Skeletal muscle satellite cell (primary cell): Measurements from ENCODE around the gene PRSS33. TPM values are rescaled to one million over a fixed set of nuclear protein-coding genes. Genes with fewer than 3 reads are reported as not detected.

Experiments
- H3K27me3 ChIP-seq: 2 replicates; pipeline ENCODE4 v1.7.0; 2013; ENCODE audit warnings: low read length; ENCODE audit not compliant: control insufficient read depth, insufficient read depth
- H3K36me3 ChIP-seq: 2 replicates; pipeline ENCODE4 v1.7.0; 2013; ENCODE audit warnings: mild to moderate bottlenecking, control low read depth, low read length; ENCODE audit not compliant: insufficient read depth
- H3K4me1 ChIP-seq: 2 replicates; pipeline ENCODE4 v1.7.0; 2013; ENCODE audit warnings: low read length; ENCODE audit not compliant: control insufficient read depth, insufficient read depth
- H3K4me2 ChIP-seq: 2 replicates; pipeline ENCODE4 v1.7.0; 2013; ENCODE audit warnings: mild to moderate bottlenecking, low read length
- H3K4me3 ChIP-seq: 2 replicates; pipeline ENCODE4 v1.7.0; 2013; ENCODE audit warnings: low read length
- H3K9ac ChIP-seq: 2 replicates; pipeline ENCODE4 v1.7.0; 2013; ENCODE audit warnings: mild to moderate bottlenecking, low read depth, low read length, moderate library complexity
- H3K9me3 ChIP-seq: replicated peaks from 2 replicates; pipeline ENCODE4 v1.7.0; 2013; ENCODE audit warnings: mild to moderate bottlenecking, control low read depth, low read length
- total RNA-seq: library from RNA; depleted of rRNA; stranded (reverse); fragments of >200 nt; gene quantifications from 2 replicates; pipeline ENCODE4 v1.2.3, GENCODE V29; 2012; rRNA removed

The PRSS33 gene, protein sequence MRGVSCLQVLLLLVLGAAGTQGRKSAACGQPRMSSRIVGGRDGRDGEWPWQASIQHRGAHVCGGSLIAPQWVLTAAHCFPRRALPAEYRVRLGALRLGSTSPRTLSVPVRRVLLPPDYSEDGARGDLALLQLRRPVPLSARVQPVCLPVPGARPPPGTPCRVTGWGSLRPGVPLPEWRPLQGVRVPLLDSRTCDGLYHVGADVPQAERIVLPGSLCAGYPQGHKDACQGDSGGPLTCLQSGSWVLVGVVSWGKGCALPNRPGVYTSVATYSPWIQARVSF
- total RNA-seq = not detected in 2 replicates

DNA sequence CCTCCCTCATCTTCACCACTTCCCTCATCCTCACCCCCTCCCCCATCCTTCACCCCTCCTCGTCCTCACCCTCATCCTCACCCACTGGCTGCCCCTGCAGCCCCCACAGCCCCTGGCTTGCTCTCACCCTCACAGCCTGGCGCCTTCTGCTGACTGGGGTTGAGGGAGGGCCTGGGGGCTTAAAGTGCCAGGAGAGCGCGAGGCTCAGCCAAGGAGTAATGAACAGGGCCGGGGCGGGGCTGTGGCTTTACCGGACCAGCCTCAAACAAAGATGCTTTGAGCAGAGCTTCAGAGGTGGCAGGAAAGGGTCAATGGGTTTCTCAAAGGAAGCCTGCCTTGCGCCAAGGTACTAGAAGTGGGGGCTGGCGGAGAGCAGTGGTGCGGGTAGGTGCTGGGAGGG lies at the start of gene PRSS33:
Gene PRSS33 (minus strand): TSS at position 155 of the 400 bp plus-strand sequence. CDS start 1,013 bp downstream, outside the sequence.
- no peak within 1 kb of the TSS for H3K4me2 ChIP-seq
- H3K36me3 ChIP-seq = no peaks in the 10 kb centered on the region
- H3K27me3 ChIP-seq = peaks cover 57% of the 10 kb centered on the region
- H3K4me3 ChIP-seq = no peak within 1 kb of the TSS
- no peak within 1 kb of the TSS for H3K9ac ChIP-seq
- H3K9me3 ChIP-seq = no peaks in the 10 kb centered on the region
- no peaks in the 10 kb centered on the region for H3K4me1 ChIP-seq

GRCh38 chr16:2836646-2837508 lies 49.5 kb upstream of the PRSS33 start:
- H3K4me3 ChIP-seq = no peak overlapping the region
- no peak overlapping the region for H3K9ac ChIP-seq
- H3K9me3 ChIP-seq = no peaks in the 10 kb centered on the region

DNA sequence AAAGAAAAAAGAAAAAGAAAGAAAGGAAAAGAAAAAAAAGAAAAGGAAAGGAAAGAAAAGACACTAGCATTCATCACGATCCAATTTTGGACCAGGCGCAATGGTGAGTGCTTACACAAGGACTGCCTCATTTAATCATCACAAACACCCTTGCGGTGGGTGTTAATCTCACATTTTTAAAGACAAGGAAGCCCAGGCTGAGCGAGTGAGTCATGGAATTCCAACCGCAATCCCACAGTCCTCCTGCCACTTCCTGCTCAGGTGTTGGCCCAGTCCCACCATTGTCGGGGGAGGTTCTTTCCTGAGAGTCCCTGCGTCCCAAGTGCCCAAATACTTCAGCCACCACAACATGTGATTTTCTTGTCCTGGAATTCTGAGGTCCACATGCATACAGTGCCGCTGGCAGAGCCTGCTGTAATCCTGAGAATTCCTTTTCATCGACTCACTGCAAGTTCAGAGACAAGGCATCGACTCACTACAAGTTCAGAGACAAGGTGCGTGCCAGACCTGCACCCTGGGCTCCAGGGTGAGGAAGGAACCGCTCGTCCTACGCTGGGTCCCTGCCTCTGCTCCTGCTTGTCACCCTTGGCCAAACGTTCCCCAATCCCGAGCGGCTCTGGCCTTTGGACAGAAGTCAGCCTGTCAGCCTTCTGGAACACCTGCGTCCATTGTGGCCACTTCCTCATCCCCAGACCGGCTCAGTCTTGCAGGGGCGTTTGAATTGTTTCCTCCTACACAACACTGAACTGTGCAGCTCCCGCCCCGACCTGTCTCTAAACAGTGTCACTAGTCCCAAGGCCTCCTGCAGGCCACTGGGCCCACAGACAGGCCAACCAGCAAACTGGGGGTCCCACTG lies 48.5 kb upstream of the PRSS33 start:
- Histone ChIP-seq H3K9ac (no peak overlapping the region), H3K27me3 (peaks cover 17% of the 10 kb centered on the region), H3K4me2 (peak overlapping the region; percentile 24), H3K4me3 (no peak overlapping the region), H3K4me1 (peaks cover 19% of the 10 kb centered on the region), H3K36me3 (no peaks in the 10 kb centered on the region), H3K9me3 (no peaks in the 10 kb centered on the region)

More at GRCh38 chr16:2836646-2837508, 49.5 kb upstream of the PRSS33 start:
- no peak overlapping the region for H3K4me2 ChIP-seq
- H3K27me3 ChIP-seq = peaks cover 9% of the 10 kb centered on the region
- no peaks in the 10 kb centered on the region for H3K36me3 ChIP-seq
- peaks cover 19% of the 10 kb centered on the region for H3K4me1 ChIP-seq

GRCh38 chr16:2834968-2835367 lies 47.6 kb upstream of the PRSS33 start:
- Histone ChIP-seq H3K27me3 (peaks cover 20% of the 10 kb centered on the region), H3K9me3 (no peaks in the 10 kb centered on the region), H3K4me3 (no peak overlapping the region), H3K9ac (no peak overlapping the region), H3K36me3 (no peaks in the 10 kb centered on the region), H3K4me1 (peaks cover 19% of the 10 kb centered on the region), H3K4me2 (peak overlapping the region; percentile 24)

GRCh38 chr16:2833776-2834175 lies 46.4 kb upstream of the PRSS33 start:
- H3K36me3 ChIP-seq = no peaks in the 10 kb centered on the region
- peaks cover 20% of the 10 kb centered on the region for H3K27me3 ChIP-seq
- H3K9ac ChIP-seq = no peak overlapping the region
- H3K4me2 ChIP-seq = no peak overlapping the region
- H3K4me3 ChIP-seq = no peak overlapping the region
- H3K4me1 ChIP-seq = peaks cover 14% of the 10 kb centered on the region
- H3K9me3 ChIP-seq = no peaks in the 10 kb centered on the region

DNA sequence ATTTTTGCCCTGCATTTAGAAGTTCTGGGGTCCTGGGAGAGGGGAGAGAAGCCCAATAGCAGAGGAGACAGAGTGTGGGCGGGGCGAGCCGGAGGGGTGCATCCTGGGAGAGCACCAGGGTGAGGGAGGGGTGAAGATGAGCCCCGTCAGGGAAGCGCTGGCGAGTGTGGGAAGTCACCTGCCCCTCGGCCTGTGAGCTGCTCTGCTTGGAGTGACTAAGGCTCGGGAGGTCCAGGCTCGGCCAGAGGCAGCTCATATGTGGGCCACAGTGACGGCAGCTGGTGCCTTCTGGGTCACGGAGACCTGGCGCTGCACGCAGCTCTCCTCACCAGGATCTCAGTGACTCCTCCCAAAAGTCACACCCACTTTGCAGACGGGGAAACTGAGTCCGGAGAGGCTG lies 43.8 kb upstream of the PRSS33 start:
- H3K4me1 ChIP-seq = peaks cover 13% of the 10 kb centered on the region
- no peaks in the 10 kb centered on the region for H3K9me3 ChIP-seq
- H3K36me3 ChIP-seq = no peaks in the 10 kb centered on the region
- no peak overlapping the region for H3K9ac ChIP-seq
- peaks cover 40% of the 10 kb centered on the region for H3K27me3 ChIP-seq
- H3K4me2 ChIP-seq = no peak overlapping the region
- no peak overlapping the region for H3K4me3 ChIP-seq

DNA sequence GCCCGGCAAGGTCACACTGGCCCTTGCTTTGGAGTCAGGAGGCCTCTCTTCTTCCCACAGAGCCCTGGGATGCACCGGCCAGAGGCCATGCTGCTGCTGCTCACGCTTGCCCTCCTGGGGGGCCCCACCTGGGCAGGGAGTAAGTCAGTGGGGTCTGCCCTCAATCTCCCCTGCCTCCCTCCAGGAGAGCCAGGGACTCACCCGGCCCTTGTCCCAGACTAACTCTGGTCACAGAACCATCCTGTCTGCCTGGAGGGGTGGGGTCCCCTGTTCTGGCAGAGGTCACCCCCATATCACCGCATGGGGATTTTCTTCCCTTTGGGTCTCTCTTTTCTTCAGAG lies 43.0 kb upstream of the PRSS33 start:
- Histone ChIP-seq H3K4me1 (peaks cover 4% of the 10 kb centered on the region), H3K4me2 (peak overlapping the region; percentile 11), H3K36me3 (no peaks in the 10 kb centered on the region), H3K4me3 (no peak overlapping the region), H3K9ac (no peak overlapping the region), H3K27me3 (peaks cover 46% of the 10 kb centered on the region), H3K9me3 (no peaks in the 10 kb centered on the region)

GRCh38 chr16:2829501-2830354 lies 42.4 kb upstream of the PRSS33 start, which contains the start of gene ZG16B:
Gene ZG16B (plus strand): TSS chr16:2830303. CDS start chr16:2830442, 139 bp downstream.
- Histone ChIP-seq H3K36me3 (no peaks in the 10 kb centered on the region), H3K4me2 (peak within 1 kb of the TSS; percentile 11), H3K9ac (no peak within 1 kb of the TSS), H3K4me3 (no peak within 1 kb of the TSS), H3K4me1 (no peaks in the 10 kb centered on the region), H3K9me3 (no peaks in the 10 kb centered on the region), H3K27me3 (peaks cover 46% of the 10 kb centered on the region)

- no peak overlapping the region for H3K9ac ChIP-seq
- H3K9me3 ChIP-seq = no peaks in the 10 kb centered on the region
- peaks cover 49% of the 10 kb centered on the region for H3K27me3 ChIP-seq
- H3K4me2 ChIP-seq = no peak overlapping the region
- no peak overlapping the region for H3K4me3 ChIP-seq
- H3K4me1 ChIP-seq = no peaks in the 10 kb centered on the region
- H3K36me3 ChIP-seq = no peaks in the 10 kb centered on the region
Measured at GRCh38 chr16:2828876-2829430, 41.6 kb upstream of the PRSS33 start.

DNA sequence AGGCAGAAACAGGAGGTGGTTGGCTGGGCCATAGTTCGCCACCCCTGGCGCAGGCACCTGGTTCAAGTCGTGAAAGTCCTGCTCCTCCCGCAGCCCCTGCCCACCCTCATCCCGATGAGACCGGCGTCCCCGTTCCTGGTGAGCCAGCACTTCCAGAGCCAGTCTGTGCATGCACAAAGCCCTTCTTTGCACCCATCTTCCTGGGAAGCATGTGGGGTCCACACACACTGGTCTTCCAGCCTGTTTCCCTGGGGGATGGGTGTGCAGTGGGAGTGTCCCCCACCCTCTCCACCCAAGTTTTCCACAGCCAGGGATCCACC lies 41.1 kb upstream of the PRSS33 start:
- Histone ChIP-seq H3K36me3 (no peaks in the 10 kb centered on the region), H3K9ac (no peak overlapping the region), H3K4me3 (no peak overlapping the region), H3K27me3 (peaks cover 49% of the 10 kb centered on the region), H3K9me3 (no peaks in the 10 kb centered on the region), H3K4me2 (no peak overlapping the region), H3K4me1 (no peaks in the 10 kb centered on the region)
